Kidney epithelial cell (primary cell): ENCODE measurements around the gene TPMT. TPM values are rescaled to one million over a fixed set of nuclear protein-coding genes. Genes with fewer than 3 reads are reported as not detected.

Experiments used
- DNase-seq: peaks from one replicate; pipeline ENCODE4 v3.0.0-alpha.2; 2010; ENCODE audit warnings: low read depth
- H3K27me3 ChIP-seq: 2 replicates; pipeline ENCODE4 v1.6.0; 2011; ENCODE audit warnings: low read length; ENCODE audit not compliant: control insufficient read depth, insufficient read depth
- H3K36me3 ChIP-seq: 2 replicates; pipeline ENCODE4 v1.5.1; 2011; ENCODE audit warnings: low read length; ENCODE audit not compliant: control insufficient read depth, insufficient read depth
- H3K4me3 ChIP-seq: 2 replicates; pipeline ENCODE4 v1.5.1; 2011; ENCODE audit warnings: low read depth, mild to moderate bottlenecking, control low read depth, low read length
- CTCF ChIP-seq: IDR thresholded peaks from 2 replicates; pipeline ENCODE4 v1.5.1; 2011; ENCODE audit warnings: mild to moderate bottlenecking, moderate library complexity, low read length, control low read depth, inconsistent platforms; ENCODE audit not compliant: insufficient read depth, poor library complexity, severe bottlenecking
- total RNA-seq: library from RNA; depleted of rRNA; stranded (reverse); fragments of >200 nt; gene quantifications from 2 replicates; pipeline ENCODE4 v1.2.3, GENCODE V29; 2015

The TPMT gene
- total RNA-seq, 1 donor from 2014 or later, result 14.9 TPM

GRCh38 chr6:18081025-18081668, 73.7 kb downstream of the TPMT start:
- no peak for DNase-seq
- TF ChIP-seq CTCF, result no peak
- Histone ChIP-seq H3K4me3 (no peak overlapping the region), H3K27me3 (no peaks in the 10 kb centered on the region), H3K36me3 (no peaks in the 10 kb centered on the region)

- Histone ChIP-seq H3K4me3 (no peak overlapping the region), H3K36me3 (no peaks in the 10 kb centered on the region), H3K27me3 (no peaks in the 10 kb centered on the region)
- DNase-seq, result no peak
- TF ChIP-seq CTCF, result no peak
Measured at GRCh38 chr6:18080544-18080943, 74.3 kb downstream of the TPMT start.

- Histone ChIP-seq H3K27me3 (no peaks in the 10 kb centered on the region), H3K36me3 (no peaks in the 10 kb centered on the region), H3K4me3 (no peak overlapping the region)
- no peak for TF ChIP-seq CTCF
- DNase-seq, result no peak
Measured at GRCh38 chr6:18078866-18079265, 76.0 kb downstream of the TPMT start.

Other genes with a start within 250 kb of the TPMT start
- gene KIF13A, start 167.4 kb downstream of the TPMT start, total RNA-seq, result 23.3 and 30.9 TPM in 2 replicates
- gene NHLRC1, start 32.4 kb downstream of the TPMT start, total RNA-seq, result 3.1 and 4.5 TPM in 2 replicates
- 22.9 and 24.3 TPM in 2 replicates for gene KDM1B, start 345 bp upstream of the TPMT start, total RNA-seq
- 65.9 and 89.4 TPM in 2 replicates for gene DEK, start 109.5 kb upstream of the TPMT start, total RNA-seq
- gene RNF144B, start 232.3 kb upstream of the TPMT start, total RNA-seq, result 13.2 and 15.5 TPM in 2 replicates